SK-N-SH (cell line): ENCODE data around the gene TMED9. TPM values are rescaled to one million over a fixed set of nuclear protein-coding genes. Genes with fewer than 3 reads are reported as not detected.
A peak's percentile ranks its signal among the peaks of the same experiment; 100 is the strongest.

Experiments
- CTCF ChIA-PET: fragments of 300-600, 350-600 bp; formaldehyde crosslinking; extraction: SDS; loops from one replicate; lab custom pipeline; 2021; lab: Yijun Ruan, JAX
- POLR2A ChIA-PET: fragments of 350-600 bp; sonication (Branson Sonifier 250); formaldehyde crosslinking; extraction: SDS; loops from one replicate; lab custom pipeline; 2020; ENCODE audit warnings: antibody characterized with exemption, inconsistent platforms; lab: Yijun Ruan, JAX
- DNase-seq: peaks from one replicate; pipeline ENCODE4 v3.0.0; 2012
- H2AFZ ChIP-seq: fragments of 200-600 bp; sonication (generic); 2 replicates; pipeline ENCODE4 v1.8.1; 2016; ENCODE audit warnings: antibody characterized with exemption, mild to moderate bottlenecking, low read depth
- H3F3A ChIP-seq: fragments of 200-600 bp; sonication (generic); replicated peaks from 2 replicates; pipeline ENCODE3; 2016; ENCODE audit warnings: antibody characterized with exemption, mild to moderate bottlenecking; ENCODE audit not compliant: insufficient read depth
- H3K27ac ChIP-seq, 2 experiments: fragments of 200-500 bp in 1 of 2; fragments of 200-600 bp in 1 of 2; sonication (Bioruptor generic) in 1 of 2; sonication (generic), shearing (Covaris generic) in 1 of 2; 2 replicates each; pipeline versions ENCODE4 v1.5.1 to v1.6.1; 2014 to 2016; ENCODE audit warnings: low read depth in 2 of 2, inconsistent platforms in 1 of 2, low read length in 1 of 2, mild to moderate bottlenecking in 1 of 2, mixed read lengths in 1 of 2
- H3K27me3 ChIP-seq: fragments of 200-600 bp; sonication (generic), shearing (Covaris generic); 2 replicates; pipeline ENCODE4 v1.6.1; 2016; ENCODE audit warnings: mixed run types; ENCODE audit not compliant: insufficient read depth
- H3K36me3 ChIP-seq, 2 experiments: fragments of 200-500 bp in 1 of 2; fragments of 200-600 bp in 1 of 2; sonication (Bioruptor generic) in 1 of 2; sonication (generic) in 1 of 2; replicated peaks in 1 of 2; 2 replicates each; pipeline versions ENCODE3 to v1.5.1; 2014 to 2016; ENCODE audit warnings: low read length in 1 of 2, mild to moderate bottlenecking in 1 of 2; ENCODE audit not compliant: insufficient read depth in 2 of 2, control insufficient read depth in 1 of 2
- H3K4me1 ChIP-seq, 2 experiments: fragments of 200-500 bp in 1 of 2; fragments of 200-600 bp in 1 of 2; sonication (Bioruptor generic) in 1 of 2; sonication (generic), shearing (Covaris generic) in 1 of 2; 2 replicates each; pipeline versions ENCODE4 v1.5.1 to v1.6.1; 2014 to 2016; ENCODE audit warnings: low read depth in 1 of 2, low read length in 1 of 2, mixed run types in 1 of 2; ENCODE audit not compliant: insufficient read depth in 2 of 2, control insufficient read depth in 1 of 2
- H3K4me2 ChIP-seq: fragments of 200-600 bp; sonication (generic), shearing (Covaris generic); 2 replicates; pipeline ENCODE4 v1.6.1; 2017; ENCODE audit warnings: mixed run types
- H3K4me3 ChIP-seq, 2 experiments: fragments of 200-500 bp in 1 of 2; fragments of 200-600 bp in 1 of 2; sonication (Bioruptor generic) in 1 of 2; sonication (generic), shearing (Covaris generic) in 1 of 2; 2 replicates each; pipeline versions ENCODE4 v1.5.1 to v1.8.1; 2014 to 2016; ENCODE audit warnings: low read depth in 2 of 2, inconsistent platforms in 1 of 2, low read length in 1 of 2, mild to moderate bottlenecking in 1 of 2, mixed read lengths in 1 of 2, moderate library complexity in 1 of 2
- H3K79me2 ChIP-seq: fragments of 200-600 bp; sonication (generic); 2 replicates; pipeline ENCODE4 v1.8.1; 2017; ENCODE audit warnings: mild to moderate bottlenecking; ENCODE audit not compliant: insufficient read depth
- H3K9ac ChIP-seq: fragments of 200-600 bp; sonication (generic); 2 replicates; pipeline ENCODE4 v1.6.1; 2017; ENCODE audit warnings: mixed run types
- H3K9me2 ChIP-seq: fragments of 200-600 bp; sonication (generic); 2 replicates; pipeline ENCODE4 v1.6.1; 2017; ENCODE audit warnings: mixed run types
- H3K9me3 ChIP-seq: fragments of 200-600 bp; sonication (generic); 2 replicates; pipeline ENCODE4 v1.6.1; 2017; ENCODE audit warnings: mixed run types, mild to moderate bottlenecking, moderate library complexity
- H4K20me1 ChIP-seq: fragments of 200-600 bp; sonication (generic); 2 replicates; pipeline ENCODE4 v1.6.1; 2017; ENCODE audit warnings: mild to moderate bottlenecking, mixed run types; ENCODE audit not compliant: insufficient read depth
- ELF1 ChIP-seq: IDR thresholded peaks from 2 replicates; pipeline ENCODE4 v1.4.0; 2012
- EP300 ChIP-seq, 2 experiments: IDR thresholded peaks; 2 replicates each; pipeline versions ENCODE4 v1.4.0 to v1.6.1; 2012; ENCODE audit warnings: borderline replicate concordance in 1 of 2, low read depth in 1 of 2, low read length in 1 of 2
- GATA2 ChIP-seq: sonication (generic); formaldehyde crosslinking; IDR thresholded peaks from 2 replicates; pipeline ENCODE4 v1.5.0; 2020; ENCODE audit warnings: mild to moderate bottlenecking, missing genetic modification reagents
- JUND ChIP-seq: IDR thresholded peaks from 2 replicates; pipeline ENCODE4 v1.4.0; 2012
- MEF2A ChIP-seq: IDR thresholded peaks from 2 replicates; pipeline ENCODE4 v1.4.0; 2012; ENCODE audit warnings: low read depth, borderline replicate concordance
- MXI1 ChIP-seq: IDR thresholded peaks from 2 replicates; pipeline ENCODE4 v1.6.1; 2012; ENCODE audit warnings: mild to moderate bottlenecking, low read depth, low read length, improper control_type of control experiment
- NRF1 ChIP-seq: IDR thresholded peaks from 2 replicates; pipeline ENCODE4 v1.6.1; 2012; ENCODE audit warnings: low read depth, mild to moderate bottlenecking, low read length
- PBX3 ChIP-seq: IDR thresholded peaks from 2 replicates; pipeline ENCODE4; 2012
- RXRA ChIP-seq: IDR thresholded peaks from 2 replicates; pipeline ENCODE4 v1.4.0; 2012; ENCODE audit warnings: low read depth, mild to moderate bottlenecking, borderline replicate concordance
- SIN3A ChIP-seq: IDR thresholded peaks from 2 replicates; pipeline ENCODE4 v1.6.1; 2012; ENCODE audit warnings: low read depth, mild to moderate bottlenecking, low read length, moderate library complexity, borderline replicate concordance
- TEAD4 ChIP-seq: IDR thresholded peaks from 2 replicates; pipeline ENCODE4 v1.4.0; 2012; ENCODE audit warnings: mild to moderate bottlenecking, borderline replicate concordance; ENCODE audit not compliant: insufficient read depth
- USF1 ChIP-seq: IDR thresholded peaks from 2 replicates; pipeline ENCODE4 v1.4.0; 2012; ENCODE audit warnings: low read depth, borderline replicate concordance
- USF2 ChIP-seq: fragments of 150-350 bp; IDR thresholded peaks from 2 replicates; pipeline ENCODE4 v1.6.1; 2017; ENCODE audit warnings: antibody characterized with exemption, low read length, low read depth, borderline replicate concordance
- YY1 ChIP-seq: IDR thresholded peaks from 2 replicates; pipeline ENCODE4 v1.4.0; 2012; ENCODE audit warnings: low read depth, mild to moderate bottlenecking
- ZBTB33 ChIP-seq: IDR thresholded peaks from 2 replicates; pipeline ENCODE4 v1.4.0; 2012; ENCODE audit warnings: low read depth, borderline replicate concordance
- WGBS: methylation state at CpG from one replicate; pipeline ENCODE4 v1.1.6; 2017; ENCODE audit warnings: low lambda C conversion rate; 5-methylcytosine and 5-hydroxymethylcytosine counted together
- polyA plus RNA-seq, 3 experiments: library from polyadenylated mRNA; depleted of rRNA; stranded (reverse); fragments of >200 nt; gene quantifications; 2 replicates each; pipeline ENCODE4 v1.2.3, GENCODE V29; 2012
- TF ChIP-seq, protein P1 (sequence below): fragments of 200-600 bp; sonication (generic); IDR thresholded peaks from 2 replicates; pipeline ENCODE4 v1.6.1; 2017; ENCODE audit warnings: antibody characterized with exemption, mild to moderate bottlenecking, moderate library complexity

TMED9 gene
- polyA plus RNA-seq, 1 of the 3 experiments (the other 2 are of a cell fraction): 264 TPM

DNA sequence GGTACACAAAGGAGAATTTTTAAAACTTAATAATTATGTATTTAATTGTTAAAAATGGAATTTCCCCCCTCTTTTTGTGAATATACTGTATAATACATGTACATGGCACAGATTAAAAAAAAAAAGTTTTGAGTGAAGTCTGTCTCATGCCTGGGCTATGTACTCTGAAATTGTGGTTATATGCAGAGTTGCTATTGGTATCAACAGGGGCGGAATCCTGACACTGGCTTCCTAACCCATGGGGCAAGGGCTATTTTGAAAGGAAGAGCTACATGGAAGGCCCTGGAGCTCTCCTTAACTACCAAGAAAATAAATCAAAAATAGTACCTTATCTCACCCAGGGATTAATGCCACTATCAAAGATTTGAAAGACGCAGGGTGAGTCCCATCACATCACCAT lies 36.8 kb upstream of the TMED9 start:
- H3K4me3 ChIP-seq: peak overlapping the region; percentile 61 to 94; a peak in 3 of 4 replicates
- H3K4me2 ChIP-seq: peak overlapping the region; percentile 71
- TF ChIP-seq MEF2A (no peak), JUND (no peak), ZBTB33 (no peak), PBX3 (no peak), RXRA (no peak), NRF1 (no peak), USF2 (no peak), EP300 (IDR thresholded peaks at IDR 0.05; ENCODE audit: borderline replicate concordance in 1 of 2, low read depth in 1 of 2, low read length in 1 of 2) (no peak), TEAD4 (no peak), ELF1 (no peak), SIN3A (no peak), MXI1 (no peak), GATA2 (no peak), USF1 (no peak), YY1 (no peak)
- TF ChIP-seq, protein P1, sequence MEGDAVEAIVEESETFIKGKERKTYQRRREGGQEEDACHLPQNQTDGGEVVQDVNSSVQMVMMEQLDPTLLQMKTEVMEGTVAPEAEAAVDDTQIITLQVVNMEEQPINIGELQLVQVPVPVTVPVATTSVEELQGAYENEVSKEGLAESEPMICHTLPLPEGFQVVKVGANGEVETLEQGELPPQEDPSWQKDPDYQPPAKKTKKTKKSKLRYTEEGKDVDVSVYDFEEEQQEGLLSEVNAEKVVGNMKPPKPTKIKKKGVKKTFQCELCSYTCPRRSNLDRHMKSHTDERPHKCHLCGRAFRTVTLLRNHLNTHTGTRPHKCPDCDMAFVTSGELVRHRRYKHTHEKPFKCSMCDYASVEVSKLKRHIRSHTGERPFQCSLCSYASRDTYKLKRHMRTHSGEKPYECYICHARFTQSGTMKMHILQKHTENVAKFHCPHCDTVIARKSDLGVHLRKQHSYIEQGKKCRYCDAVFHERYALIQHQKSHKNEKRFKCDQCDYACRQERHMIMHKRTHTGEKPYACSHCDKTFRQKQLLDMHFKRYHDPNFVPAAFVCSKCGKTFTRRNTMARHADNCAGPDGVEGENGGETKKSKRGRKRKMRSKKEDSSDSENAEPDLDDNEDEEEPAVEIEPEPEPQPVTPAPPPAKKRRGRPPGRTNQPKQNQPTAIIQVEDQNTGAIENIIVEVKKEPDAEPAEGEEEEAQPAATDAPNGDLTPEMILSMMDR: no peak
- peaks cover 0 to 16% of the 10 kb centered on the region in 2 experiments; a peak in 2 of 4 replicates for H3K4me1 ChIP-seq
- no peaks in the 10 kb centered on the region for H3K9me2 ChIP-seq
- CTCF ChIA-PET: no interaction called here
- no peak overlapping the region for H3K27ac ChIP-seq
- no peaks in the 10 kb centered on the region for H3K9me3 ChIP-seq
- POLR2A ChIA-PET: interaction anchor here (0.8 kb wide), 1 partner anchor 73 kb away, joined by 4 read pairs; no protein-coding TSS in a partner anchor
- peaks cover 39% of the 10 kb centered on the region for H3K79me2 ChIP-seq
- H3F3A ChIP-seq: no peaks in the 10 kb centered on the region
- DNase-seq: no peak
- H3K27me3 ChIP-seq: no peaks in the 10 kb centered on the region
- peaks cover 36% of the 10 kb centered on the region for H4K20me1 ChIP-seq
- H3K36me3 ChIP-seq: peaks cover 8 to 19% of the 10 kb centered on the region in 2 experiments
- peak overlapping the region; percentile 78 for H2AFZ ChIP-seq
- 98% methylated on average over 2 of the region's 2 CpGs for WGBS
- no peak overlapping the region for H3K9ac ChIP-seq
